ENCODE measurements around the gene NSD2.
"Not testable (repeated sequence)": the region's sequence is repeated elsewhere in the genome, so short reads cannot be mapped to it uniquely, and the experiment has no call there.

NSD2 gene

DNA sequence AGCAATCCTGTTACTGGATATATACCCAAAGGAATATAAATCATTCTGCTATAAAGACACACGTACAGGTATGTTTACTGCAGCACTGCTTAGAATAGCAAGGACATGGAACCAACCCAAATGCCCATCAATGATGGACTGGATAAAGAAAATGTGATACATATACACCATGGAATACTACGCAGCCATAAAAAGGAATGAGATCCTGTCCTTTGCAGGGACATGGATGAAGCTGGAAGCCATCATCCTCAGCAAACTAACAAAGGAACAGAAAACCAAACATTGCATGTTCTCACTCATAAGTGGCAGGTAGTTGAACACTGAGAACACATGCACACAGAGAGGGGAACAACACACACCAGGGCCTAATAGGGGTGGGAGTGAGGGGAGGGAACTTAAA lies 132.2 kb downstream of the NSD2 start:
- DNase-seq; in situ Hi-C loops (cut with HindIII; ENCODE audit: low pct_ligation_motif_present, low pct_unique_long_range_greater_than_20kb, low sequenced_read_pairs): not testable (repeated sequence)

DNA sequence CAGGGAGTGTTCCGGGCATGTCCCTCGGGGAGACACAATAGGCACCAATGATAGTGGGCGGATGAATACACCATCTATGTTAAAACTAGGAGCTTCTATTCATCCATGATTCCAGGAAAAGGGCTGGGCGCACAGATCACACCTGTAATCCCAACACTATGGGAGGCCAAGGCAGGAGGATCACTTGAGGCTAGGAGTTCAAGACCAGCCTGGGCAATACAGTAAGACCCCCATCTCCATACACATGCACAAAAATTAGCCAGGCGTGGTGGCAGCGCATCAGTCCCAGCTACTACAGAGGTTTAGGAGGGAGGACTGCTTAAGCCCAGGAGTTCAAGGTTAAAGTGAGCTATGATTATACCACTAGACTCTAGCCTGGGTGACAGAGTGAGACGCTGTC lies 135.2 kb downstream of the NSD2 start:
- in situ Hi-C loops (cut with HindIII; ENCODE audit: low pct_ligation_motif_present, low pct_unique_long_range_greater_than_20kb, low sequenced_read_pairs) = no loop called here
- no peak for DNase-seq

DNA sequence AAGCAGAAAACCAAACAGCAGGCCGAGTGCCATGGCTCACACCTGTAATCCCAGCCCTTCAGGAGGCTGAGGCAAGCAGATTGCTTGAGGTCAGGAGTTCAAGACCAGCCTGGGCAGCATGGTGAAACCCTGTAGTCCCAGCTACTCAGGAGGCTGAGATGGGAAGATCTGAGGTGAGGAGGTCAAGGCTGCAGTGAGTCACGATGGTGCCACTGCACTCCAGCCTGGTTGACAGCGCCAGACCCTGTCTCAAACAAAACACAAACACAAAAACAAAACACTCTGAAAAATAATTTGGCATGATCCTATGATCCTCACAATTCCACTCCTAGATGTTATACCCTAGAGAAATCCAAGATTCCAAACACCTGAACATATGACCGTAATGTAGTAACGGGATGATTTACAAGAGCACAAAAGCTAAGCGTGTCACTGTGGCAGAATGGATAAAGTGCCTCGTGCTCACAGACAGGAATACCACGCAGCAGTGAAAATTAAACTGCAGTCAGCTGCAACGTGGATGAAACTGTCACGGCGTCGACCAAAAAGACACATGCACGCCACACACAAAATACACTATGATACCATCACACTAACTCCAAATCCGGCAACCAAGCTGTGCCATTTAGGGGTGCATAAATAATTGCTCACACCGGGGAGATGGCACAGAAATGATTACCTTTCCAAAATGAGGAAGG lies 135.9 kb downstream of the NSD2 start:
- in situ Hi-C loops (cut with HindIII; ENCODE audit: low pct_ligation_motif_present, low pct_unique_long_range_greater_than_20kb, low sequenced_read_pairs) = no loop called here

DNA sequence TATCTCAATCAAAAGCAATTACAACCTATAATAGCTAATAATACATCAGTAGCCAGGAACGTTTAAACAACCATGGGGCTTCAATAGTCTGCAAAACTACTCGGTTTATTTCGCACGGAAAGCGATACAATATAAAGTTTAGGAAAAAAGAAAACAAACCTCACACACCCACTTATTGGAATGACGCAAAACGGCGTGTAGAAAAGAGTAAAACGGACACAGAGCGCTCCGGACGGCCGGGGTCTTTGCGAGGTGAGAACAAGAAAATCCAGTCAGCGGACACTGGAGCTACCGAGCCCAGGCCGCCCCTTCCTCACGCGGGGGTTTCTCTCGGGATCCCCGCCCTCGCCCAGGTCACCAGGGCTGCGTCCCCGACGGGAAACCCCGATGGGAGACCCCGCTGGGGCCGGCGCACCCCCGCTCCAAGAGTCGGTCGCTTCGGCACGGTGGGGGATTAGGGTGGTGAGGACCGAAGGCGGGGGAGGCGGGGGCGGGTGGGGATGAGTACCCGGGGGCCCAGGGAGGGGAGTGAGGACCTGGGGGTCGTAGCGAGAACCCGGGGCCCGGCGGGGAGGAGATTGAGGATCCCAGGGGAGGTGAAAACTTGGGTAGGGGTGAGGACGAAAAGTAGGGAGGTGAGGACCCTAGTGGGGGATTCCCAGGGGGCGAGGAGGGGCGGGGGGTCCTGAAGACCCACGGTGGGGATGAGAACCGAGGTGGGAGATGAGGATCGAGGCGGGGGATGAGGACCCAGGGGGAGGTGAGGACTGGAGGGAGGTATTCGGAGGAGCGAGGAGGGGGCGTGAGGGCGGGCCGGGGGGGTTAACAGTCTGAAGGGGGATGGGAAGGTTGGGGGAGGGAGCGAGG lies 136.8 kb downstream of the NSD2 start:
- in situ Hi-C loops (cut with HindIII; ENCODE audit: low pct_ligation_motif_present, low pct_unique_long_range_greater_than_20kb, low sequenced_read_pairs) = no loop called here
- no peak for DNase-seq

More for the DNA sequence above, 135.9 kb downstream of the NSD2 start:
- DNase-seq = no peak

DNA sequence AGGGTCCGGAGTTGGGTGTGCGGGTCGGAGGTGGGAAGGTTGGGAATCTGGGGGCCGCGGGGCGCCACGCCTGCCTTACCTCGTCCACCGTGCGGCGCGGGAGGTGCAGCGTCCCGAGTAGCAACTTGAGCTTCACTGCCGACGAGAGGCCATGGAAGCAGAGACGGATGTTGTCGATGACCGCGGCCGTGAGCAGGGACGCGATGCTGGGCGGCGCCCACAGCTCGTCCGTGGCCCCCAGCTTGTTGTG lies 137.4 kb downstream of the NSD2 start:
- in situ Hi-C loops (cut with HindIII; ENCODE audit: low pct_ligation_motif_present, low pct_unique_long_range_greater_than_20kb, low sequenced_read_pairs) = no loop called here
- no peak for DNase-seq

DNA sequence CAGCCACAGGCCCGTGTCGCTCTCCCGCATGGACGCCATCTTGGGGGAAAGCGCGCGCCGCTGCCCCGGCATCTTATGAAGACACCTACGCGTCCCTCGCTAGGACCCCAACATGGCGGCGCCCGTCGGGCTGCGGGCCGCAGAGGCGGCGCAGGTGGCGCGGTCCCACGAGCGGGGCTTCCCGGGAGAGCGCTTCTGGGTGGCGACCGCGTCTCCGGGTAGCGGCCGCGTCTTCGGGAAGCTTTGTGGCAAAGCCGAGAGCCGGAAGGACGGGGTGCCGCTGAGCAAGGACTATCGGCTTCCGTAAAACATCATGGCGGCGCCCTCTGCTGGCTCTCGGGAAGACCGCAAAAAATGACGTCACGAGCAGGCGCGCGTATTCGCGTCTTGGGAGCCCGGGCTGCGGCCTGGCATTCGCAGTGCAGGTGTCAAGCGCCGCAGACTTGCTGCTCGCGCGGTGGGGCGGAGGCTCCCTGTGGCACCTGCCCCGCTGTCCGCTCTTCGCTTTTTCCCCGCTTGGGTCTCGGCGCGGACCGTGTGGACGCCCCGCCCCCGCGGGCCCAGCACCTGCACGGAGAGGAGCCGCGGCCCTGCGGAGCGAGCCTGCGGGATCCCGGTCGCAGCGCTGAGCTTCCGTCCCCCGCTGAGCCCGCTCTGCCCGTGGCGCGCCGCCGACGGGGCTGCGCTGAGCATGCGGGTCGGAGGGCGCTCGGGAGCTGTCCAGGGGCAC lies 137.9 kb downstream of the NSD2 start, which contains the start of gene NELFA:
NELFA (minus strand) TSS at position 54 of the 730 bp plus-strand sequence; CDS start at position 39, 15 bp downstream.
- peak; percentile 93 for DNase-seq
- in situ Hi-C loops (cut with HindIII; ENCODE audit: low pct_ligation_motif_present, low pct_unique_long_range_greater_than_20kb, low sequenced_read_pairs) = no loop called here

DNA sequence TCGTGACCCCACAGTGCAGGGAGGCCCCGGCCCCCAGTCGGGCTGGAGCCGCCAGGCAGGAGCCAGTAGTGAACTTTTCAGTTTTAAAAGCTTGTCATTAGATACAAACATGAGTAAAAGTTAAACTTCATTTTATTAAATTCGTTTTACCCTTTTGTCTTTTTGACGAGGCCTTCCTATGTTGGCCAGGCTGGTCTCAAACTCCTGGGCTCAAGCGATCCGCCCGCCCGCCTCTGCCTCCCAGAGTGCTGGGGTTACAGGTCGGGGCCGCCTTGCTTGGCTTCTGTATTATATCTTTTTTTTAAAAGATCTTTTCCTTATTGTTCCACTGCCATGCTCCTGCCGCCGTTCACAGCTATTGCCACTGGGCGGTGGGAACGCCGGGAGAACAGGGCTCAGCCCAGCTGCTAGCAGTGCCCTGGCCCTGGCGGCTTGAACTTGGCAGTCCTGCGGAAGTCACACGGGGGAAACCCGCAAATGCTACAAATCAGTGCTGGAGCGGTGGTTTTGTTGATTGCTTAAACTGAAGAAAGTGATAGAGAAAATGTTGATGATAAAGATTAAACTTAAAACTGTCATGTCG lies 138.5 kb downstream of the NSD2 start:
- in situ Hi-C loops (cut with HindIII; ENCODE audit: low pct_ligation_motif_present, low pct_unique_long_range_greater_than_20kb, low sequenced_read_pairs) = no loop called here
- DNase-seq = peak; percentile 83

DNA sequence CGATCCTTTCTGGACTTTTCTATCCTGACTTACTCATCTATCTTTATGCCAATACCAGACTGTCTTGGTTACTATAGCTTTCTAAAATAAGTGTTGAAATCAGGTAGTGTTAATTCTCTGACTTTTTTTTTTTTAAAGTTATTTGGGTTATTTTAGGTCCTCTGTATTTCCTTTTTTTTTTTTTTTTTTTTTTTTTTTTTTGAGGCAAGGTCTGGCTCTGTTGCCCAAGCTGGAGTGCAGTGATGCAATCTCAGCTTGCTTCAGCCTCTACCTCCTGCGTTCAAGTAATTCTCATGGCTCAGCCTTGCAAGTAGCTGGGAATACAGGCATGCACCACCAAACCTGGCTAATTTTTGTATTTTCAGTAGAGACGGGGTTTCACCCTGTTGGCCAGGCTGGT lies 140.4 kb downstream of the NSD2 start:
- in situ Hi-C loops (cut with HindIII; ENCODE audit: low pct_ligation_motif_present, low pct_unique_long_range_greater_than_20kb, low sequenced_read_pairs) = no loop called here
- no peak for DNase-seq

DNA sequence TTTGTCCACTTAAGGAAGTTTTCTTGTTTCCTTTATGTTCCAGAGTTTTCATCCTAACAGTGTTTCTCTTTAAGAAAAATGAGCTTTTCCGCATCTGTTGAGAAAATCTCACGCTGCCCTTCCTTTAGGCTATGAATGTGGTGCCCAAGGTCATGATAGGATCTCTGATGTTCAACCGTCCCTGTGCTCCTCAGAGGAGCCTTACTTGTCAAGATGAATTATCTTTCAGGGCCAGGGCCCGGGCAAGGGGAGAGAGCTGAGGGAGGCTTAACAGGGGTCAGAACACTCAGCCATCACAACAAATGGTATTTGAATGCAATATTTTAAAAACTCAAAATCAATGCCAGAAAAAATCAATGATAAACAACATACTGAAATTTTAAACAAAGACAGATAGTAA lies 143.8 kb downstream of the NSD2 start:
- no peak for DNase-seq
- in situ Hi-C loops (cut with HindIII; ENCODE audit: low pct_ligation_motif_present, low pct_unique_long_range_greater_than_20kb, low sequenced_read_pairs) = no loop called here

DNA sequence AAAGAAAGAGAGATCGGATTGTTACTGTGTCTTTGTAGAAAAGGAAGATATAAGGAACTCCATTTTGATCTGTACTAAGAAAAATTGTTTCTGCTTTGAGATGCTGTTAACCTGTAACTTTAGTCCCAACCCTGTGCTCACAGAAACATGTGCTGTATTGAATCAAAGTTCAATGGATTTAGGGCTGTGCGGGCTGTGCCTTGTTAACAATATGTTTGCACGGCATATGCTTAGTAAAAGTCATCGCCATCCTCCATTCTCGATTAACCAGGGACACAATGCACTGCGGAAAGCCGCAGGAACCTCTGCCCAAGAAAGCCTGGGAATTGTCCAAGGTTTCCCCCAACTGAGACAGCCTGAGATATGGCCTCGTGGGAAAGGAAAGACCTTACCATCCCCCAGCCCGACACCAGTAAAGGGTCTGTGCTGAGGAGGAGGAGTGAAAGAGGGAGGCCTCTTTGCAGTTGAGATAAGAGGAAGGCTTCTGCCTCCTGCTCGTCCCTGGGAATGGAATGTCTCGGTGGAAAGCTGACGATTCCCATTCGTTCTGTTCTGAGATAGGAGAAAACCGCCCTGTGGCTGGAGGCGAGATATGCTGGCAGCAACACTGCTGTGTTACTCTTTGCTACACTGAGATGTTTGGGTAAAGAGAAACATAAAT lies 150.3 kb downstream of the NSD2 start:
- in situ Hi-C loops (cut with HindIII; ENCODE audit: low pct_ligation_motif_present, low pct_unique_long_range_greater_than_20kb, low sequenced_read_pairs); DNase-seq: not testable (repeated sequence)

DNA sequence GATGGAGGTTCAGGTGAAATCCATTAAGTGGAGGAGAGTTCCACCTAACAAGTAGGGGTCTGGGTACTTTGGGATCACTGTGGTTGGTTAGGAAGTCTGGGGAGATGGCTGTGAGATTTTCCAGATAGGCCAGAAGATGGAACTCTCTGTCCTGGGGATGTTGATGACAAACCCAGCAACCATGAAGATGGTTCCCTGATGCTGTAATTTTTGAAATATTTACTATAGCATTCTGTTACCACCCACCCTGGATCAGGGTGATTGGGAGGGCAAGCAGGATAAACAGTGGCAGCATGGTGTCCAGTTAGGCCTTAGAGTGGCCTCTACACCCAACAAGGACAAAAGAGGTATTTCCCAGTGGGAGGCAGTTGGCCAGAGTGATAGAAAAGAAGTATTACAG lies 153.5 kb downstream of the NSD2 start:
- no peak for DNase-seq
- in situ Hi-C loops (cut with HindIII; ENCODE audit: low pct_ligation_motif_present, low pct_unique_long_range_greater_than_20kb, low sequenced_read_pairs) = no loop called here

DNA sequence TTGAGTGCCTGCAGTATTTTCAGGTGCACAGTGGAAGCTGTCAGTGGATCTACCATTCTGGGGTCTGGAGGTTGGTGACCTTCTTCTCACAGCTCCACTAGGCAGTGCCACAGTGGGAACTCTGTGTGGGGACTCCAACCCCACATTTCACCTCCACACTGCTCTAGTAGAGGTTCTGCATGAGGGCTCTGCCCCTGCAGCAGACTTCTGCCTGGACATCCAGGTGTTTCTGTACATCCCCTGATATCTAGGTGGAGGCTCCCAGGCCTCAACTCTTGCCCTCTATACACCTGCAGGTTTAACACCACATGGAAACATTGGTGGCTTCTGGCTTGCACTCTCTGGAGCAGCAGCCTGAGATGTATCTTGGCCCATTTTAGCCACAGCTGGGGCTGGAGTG lies 154.6 kb downstream of the NSD2 start:
- in situ Hi-C loops (cut with HindIII; ENCODE audit: low pct_ligation_motif_present, low pct_unique_long_range_greater_than_20kb, low sequenced_read_pairs) = no loop called here
- DNase-seq = no peak

DNA sequence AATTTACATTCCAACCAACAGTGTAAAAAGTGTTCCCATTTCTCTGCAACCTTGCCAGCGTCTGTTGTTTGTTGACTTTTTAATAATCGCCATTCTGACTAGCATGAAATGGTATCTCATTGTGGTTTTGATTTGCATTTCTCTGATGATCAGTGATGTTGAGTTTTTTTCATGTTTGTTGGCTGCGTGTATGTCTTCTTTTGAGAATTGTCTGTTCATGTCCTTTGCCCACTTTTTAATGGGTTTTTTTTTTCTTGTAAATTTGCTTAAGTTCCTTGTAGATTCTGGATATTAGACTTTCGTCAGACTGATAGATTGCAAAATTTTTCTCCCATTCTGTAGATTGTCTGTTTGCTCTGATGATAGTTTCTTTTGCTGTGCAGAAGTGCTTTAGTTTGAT lies 155.9 kb downstream of the NSD2 start:
- in situ Hi-C loops (cut with HindIII; ENCODE audit: low pct_ligation_motif_present, low pct_unique_long_range_greater_than_20kb, low sequenced_read_pairs); DNase-seq: not testable (repeated sequence)

DNA sequence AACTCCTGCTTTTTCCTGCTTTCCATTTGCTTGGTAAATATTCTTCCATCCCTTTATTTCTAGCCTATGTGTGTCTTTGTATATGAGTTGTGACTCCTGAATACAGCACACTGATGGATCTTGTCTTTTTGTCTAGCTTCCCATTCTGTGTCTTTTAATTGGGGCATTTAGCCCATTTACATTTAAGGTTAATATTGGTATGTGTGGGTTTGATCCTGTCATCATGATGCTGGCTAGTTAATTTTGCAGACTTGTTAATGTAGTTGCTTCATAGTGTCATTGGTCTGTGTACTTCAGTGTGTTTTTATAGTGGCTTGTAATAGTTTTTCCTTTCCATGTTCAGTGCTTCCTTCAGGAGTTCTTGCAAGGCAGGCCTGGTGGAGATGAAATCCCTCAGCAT lies 160.0 kb downstream of the NSD2 start:
- in situ Hi-C loops (cut with HindIII; ENCODE audit: low pct_ligation_motif_present, low pct_unique_long_range_greater_than_20kb, low sequenced_read_pairs); DNase-seq: not testable (repeated sequence)
